KMS-11 (cell line): ENCODE measurements around the gene FAM174C.
A peak's percentile ranks its signal among the peaks of the same experiment; 100 is the strongest.

Source experiments
- H2AFZ ChIP-seq: fragments of 200-600 bp; sonication (generic); 2 replicates; pipeline ENCODE4 v1.6.1; 2016; ENCODE audit warnings: antibody characterized with exemption, mixed run types, low read depth
- H3K27ac ChIP-seq: fragments of 200-600 bp; sonication (generic); 2 replicates; pipeline ENCODE4 v1.6.1; 2016; ENCODE audit warnings: mild to moderate bottlenecking, mixed run types
- H3K27me3 ChIP-seq: fragments of 200-600 bp; sonication (generic); 2 replicates; pipeline ENCODE4 v1.6.1; 2017; ENCODE audit warnings: mild to moderate bottlenecking, low read depth, mixed run types, moderate library complexity; ENCODE audit not compliant: insufficient read depth
- H3K36me3 ChIP-seq: fragments of 200-600 bp; sonication (generic); 2 replicates; pipeline ENCODE4 v1.6.1; 2017; ENCODE audit warnings: mild to moderate bottlenecking, mixed run types; ENCODE audit not compliant: insufficient read depth
- H3K4me1 ChIP-seq: fragments of 200-600 bp; sonication (generic); 2 replicates; pipeline ENCODE4 v1.6.1; 2016; ENCODE audit warnings: mild to moderate bottlenecking, low read depth, mixed run types; ENCODE audit not compliant: poor library complexity, severe bottlenecking
- H3K4me2 ChIP-seq: fragments of 200-600 bp; sonication (generic); 2 replicates; pipeline ENCODE4 v1.7.0; 2016; ENCODE audit warnings: mild to moderate bottlenecking, mixed run types
- H3K4me3 ChIP-seq: fragments of 200-600 bp; sonication (generic); IDR thresholded peaks from 2 replicates; pipeline ENCODE4 v1.6.1; 2017; ENCODE audit warnings: low read depth, low read length, mixed read lengths; ENCODE audit not compliant: insufficient read depth
- H3K79me2 ChIP-seq: fragments of 200-600 bp; sonication (generic); 2 replicates; pipeline ENCODE4 v1.6.1; 2016; ENCODE audit warnings: low read depth, mixed run types; ENCODE audit not compliant: insufficient read depth
- H3K9ac ChIP-seq: fragments of 200-600 bp; sonication (generic); 2 replicates; pipeline ENCODE4 v1.6.1; 2016; ENCODE audit warnings: mild to moderate bottlenecking, mixed run types
- H4K20me1 ChIP-seq: fragments of 200-600 bp; sonication (generic); 2 replicates; pipeline ENCODE4 v1.6.1; 2016; ENCODE audit warnings: mild to moderate bottlenecking, mixed run types; ENCODE audit not compliant: insufficient read depth
- CTCF ChIP-seq: fragments of 200-600 bp; sonication (generic); conservative IDR thresholded peaks from 2 replicates; pipeline ENCODE4 v1.6.1; 2017; ENCODE audit warnings: low read depth, mild to moderate bottlenecking, antibody characterized with exemption, low read length, moderate library complexity, mixed read lengths

FAM174C gene

DNA sequence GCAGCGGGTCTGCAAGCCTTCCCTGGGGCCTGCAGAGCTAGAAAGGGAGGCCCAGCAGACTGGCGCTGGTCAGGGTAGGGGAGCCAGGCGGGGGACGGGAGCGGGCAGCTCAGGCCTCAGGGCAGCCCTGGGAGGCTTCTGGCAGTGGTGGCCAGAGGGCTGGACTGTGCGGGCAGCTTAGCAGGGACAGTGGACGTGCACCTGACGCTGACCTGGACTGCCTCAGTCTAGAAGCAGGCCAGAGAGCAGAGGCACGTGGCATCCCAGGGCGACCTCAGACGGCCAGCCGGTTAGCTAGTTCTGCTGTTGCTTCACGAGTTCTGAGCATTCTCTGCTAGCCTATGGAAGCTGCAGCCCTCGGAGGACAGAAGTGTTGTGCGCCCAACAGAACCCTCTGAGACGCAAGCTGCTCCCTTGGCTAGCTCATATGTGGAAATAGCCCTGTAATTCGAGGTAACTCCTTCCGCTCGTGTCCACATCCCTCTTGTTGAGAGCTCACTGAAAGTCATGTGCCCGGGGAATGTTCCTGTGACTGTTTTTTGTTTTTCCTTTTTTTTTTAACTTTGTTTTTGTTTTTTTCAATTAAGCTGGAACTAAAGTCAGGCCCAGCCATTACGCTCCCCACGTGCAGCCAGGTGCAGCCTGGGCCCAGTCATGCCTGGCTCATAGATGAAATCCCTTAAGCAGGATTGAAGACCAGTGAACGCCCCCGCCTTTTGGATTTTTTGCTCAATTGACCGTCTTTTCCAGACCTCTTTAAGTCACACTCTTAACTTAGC is 1.9 kb upstream of the FAM174C start:
- Histone ChIP-seq H4K20me1 (no peaks in the 10 kb centered on the region), H3K36me3 (peaks cover 25% of the 10 kb centered on the region; the same call in 1 of the 2 replicates), H3K4me3 (no peak overlapping the region), H2AFZ (no peak overlapping the region), H3K79me2 (peaks cover 49% of the 10 kb centered on the region), H3K27me3 (no peaks in the 10 kb centered on the region), H3K27ac (no peak overlapping the region), H3K4me1 (peaks cover 26% of the 10 kb centered on the region), H3K4me2 (no peak overlapping the region), H3K9ac (no peak overlapping the region)
- TF ChIP-seq CTCF, result no peak

DNA sequence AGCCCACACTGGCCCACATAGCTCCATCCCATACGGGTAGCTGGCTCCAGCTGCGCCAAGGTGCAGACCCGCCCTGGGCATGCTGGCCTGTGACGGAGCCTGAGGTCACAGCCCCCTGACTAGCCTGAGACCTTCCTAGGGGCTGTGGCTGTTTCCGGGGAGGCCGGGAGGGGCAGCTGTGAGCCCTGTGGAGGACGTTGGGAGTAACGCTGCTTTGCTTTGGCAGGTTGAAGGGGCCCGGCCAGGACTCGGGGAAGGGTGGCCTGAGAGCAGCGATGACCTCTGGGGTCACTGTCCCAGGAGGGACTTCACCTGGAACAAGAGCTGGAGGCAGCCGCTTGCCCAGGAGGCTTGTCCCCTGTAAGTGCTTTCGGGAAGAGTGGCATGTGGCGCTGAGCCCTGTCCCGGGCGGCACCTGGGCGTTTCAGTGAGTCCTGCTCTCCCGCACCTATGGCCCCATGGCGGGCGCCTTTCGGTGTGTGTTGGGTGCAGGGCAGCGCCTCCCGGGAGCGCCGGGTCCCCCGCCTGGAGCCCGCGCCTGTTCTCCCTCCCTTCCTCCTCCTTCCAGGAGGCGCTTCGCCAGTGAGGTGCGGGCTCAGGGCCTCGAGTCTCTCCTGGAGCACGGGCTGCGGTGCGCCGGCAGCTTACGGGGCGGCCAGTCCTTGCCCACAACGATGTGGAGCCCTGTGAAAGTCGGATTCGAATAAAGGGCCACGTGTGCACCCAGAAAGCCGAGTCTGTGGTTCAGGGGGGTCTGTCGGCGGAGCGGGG is 1.1 kb upstream of the FAM174C start:
- Histone ChIP-seq H3K27me3 (no peaks in the 10 kb centered on the region), H3K9ac (no peak overlapping the region), H3K79me2 (peaks cover 49% of the 10 kb centered on the region), H3K36me3 (peaks cover 25% of the 10 kb centered on the region; the same call in 1 of the 2 replicates), H3K4me3 (no peak overlapping the region), H3K27ac (no peak overlapping the region), H4K20me1 (no peaks in the 10 kb centered on the region), H2AFZ (no peak overlapping the region), H3K4me1 (peaks cover 22% of the 10 kb centered on the region), H3K4me2 (peak overlapping the region; percentile 36; the same call in 1 of the 2 replicates)
- TF ChIP-seq CTCF, result no peak

GRCh38 chr19:1274852-1275259 is 474 bp upstream of the FAM174C start:
- Histone ChIP-seq H3K27ac (peak overlapping the region; percentile 94), H3K4me2 (peak overlapping the region; percentile 36), H2AFZ (no peak overlapping the region), H3K79me2 (peaks cover 45% of the 10 kb centered on the region), H3K27me3 (no peaks in the 10 kb centered on the region), H3K4me3 (no peak overlapping the region), H4K20me1 (no peaks in the 10 kb centered on the region), H3K36me3 (peaks cover 25% of the 10 kb centered on the region; the same call in 1 of the 2 replicates), H3K4me1 (peaks cover 22% of the 10 kb centered on the region), H3K9ac (no peak overlapping the region)
- TF ChIP-seq CTCF, result no peak

- Histone ChIP-seq H3K36me3 (peaks cover 25% of the 10 kb centered on the region; the same call in 1 of the 2 replicates), H3K27me3 (no peaks in the 10 kb centered on the region), H3K4me2 (peak overlapping the region; percentile 100), H4K20me1 (no peaks in the 10 kb centered on the region), H3K4me3 (no peak overlapping the region), H2AFZ (no peak overlapping the region), H3K4me1 (peaks cover 13% of the 10 kb centered on the region), H3K27ac (peak overlapping the region; percentile 94), H3K79me2 (peaks cover 33% of the 10 kb centered on the region; the same call in 1 of the 2 replicates), H3K9ac (peak overlapping the region; percentile 86)
- no peak for TF ChIP-seq CTCF
Measured at GRCh38 chr19:1275976-1276627, 772 bp downstream of the FAM174C start.
